K562 (cell line): ENCODE measurements around the gene HEY2. TPM values are rescaled to one million over a fixed set of nuclear protein-coding genes. Genes with fewer than 3 reads are reported as not detected.

Source experiments
- ATAC-seq: fragments of 200-7000 bp; cut with Tn5 transposase; 3 replicates; pipeline ENCODE4 v1.9.1; 2020; ENCODE audit warnings: moderate library complexity
- BruUV-seq: library from RNA; stranded (reverse); fragments of 400-500 nt; replicated peaks from 2 replicates; lab custom pipeline; 2021; lab: Mats Ljungman, UMichigan
- CTCF ChIA-PET: fragments of 300-600 bp; formaldehyde crosslinking; extraction: SDS; loops from one replicate; lab custom pipeline; 2021; ENCODE audit warnings: low intra/inter-chr PET ratio; lab: Yijun Ruan, JAX
- POLR2A ChIA-PET: fragments of 300-600, 350-650 bp; sonication (Branson Sonifier 250); formaldehyde crosslinking; extraction: SDS; loops from one replicate; lab custom pipeline; 2021; ENCODE audit warnings: antibody characterized with exemption, inconsistent platforms; lab: Yijun Ruan, JAX
- DNase-seq, 4 experiments: peaks; one replicate each; pipeline versions ENCODE4 v3.0.0 to v3.0.0-alpha.2; 2011 to 2018; ENCODE audit warnings: low spot score in 3 of 4, mixed read lengths in 3 of 4; ENCODE audit errors: extremely low read depth in 1 of 4
- FAIRE-seq: peaks from 2 replicates; lab custom pipeline; 2011; peaks lifted over from hg19 to GRCh38; lab: Jason Lieb, UNC
- H2AFZ ChIP-seq: 2 replicates; pipeline ENCODE4 v1.6.0; 2011; ENCODE audit warnings: low read depth, low read length, control low read depth, inconsistent platforms
- H3K27ac ChIP-seq: fragments of 200-600 bp; 3 replicates; pipeline ENCODE4 v1.8.0; 2011; ENCODE audit warnings: low read depth, mild to moderate bottlenecking, control low read depth, inconsistent platforms, low read length, moderate library complexity, mixed read lengths; ENCODE audit errors: extremely low read depth
- H3K27me3 ChIP-seq, 2 experiments: fragments of 300-600 bp in 1 of 2; 2 replicates in 1 of 2; 3 replicates in 1 of 2; pipeline versions ENCODE4 v1.6.0 to v1.8.0; 2011; ENCODE audit warnings: inconsistent platforms in 2 of 2, low read length in 2 of 2, mild to moderate bottlenecking in 1 of 2, mixed read lengths in 1 of 2, moderate library complexity in 1 of 2; ENCODE audit not compliant: control insufficient read depth in 2 of 2, insufficient read depth in 2 of 2
- H3K36me3 ChIP-seq: fragments of 300-600 bp; 3 replicates; pipeline ENCODE4 v1.8.0; 2011; ENCODE audit warnings: mild to moderate bottlenecking, low read length, inconsistent platforms; ENCODE audit not compliant: control insufficient read depth, insufficient read depth
- H3K4me1 ChIP-seq, 2 experiments: fragments of 200-600 bp in 1 of 2; replicated peaks in 1 of 2; 2 replicates in 1 of 2; 3 replicates in 1 of 2; pipeline versions ENCODE4 v1.5.1 to v1.8.0; 2011; ENCODE audit warnings: inconsistent platforms in 2 of 2, low read length in 2 of 2, mild to moderate bottlenecking in 1 of 2, mixed read lengths in 1 of 2, moderate library complexity in 1 of 2; ENCODE audit not compliant: control insufficient read depth in 2 of 2, insufficient read depth in 2 of 2
- H3K4me2 ChIP-seq: 2 replicates; pipeline ENCODE4 v1.6.1; 2011; ENCODE audit warnings: low read length, control low read depth, inconsistent platforms, mixed read lengths; ENCODE audit not compliant: insufficient read depth
- H3K4me3 ChIP-seq: fragments of 200-600 bp; sonication (generic), shearing (Covaris generic); 2 replicates; pipeline ENCODE4 v1.5.1; 2016; ENCODE audit warnings: control low read depth, inconsistent platforms
- H3K79me2 ChIP-seq: fragments of 200-600 bp; 3 replicates; pipeline ENCODE4 v1.8.0; 2011; ENCODE audit warnings: low read length, inconsistent platforms; ENCODE audit not compliant: control insufficient read depth, insufficient read depth
- H3K9ac ChIP-seq, 2 experiments: 2 replicates each; pipeline versions ENCODE4 v1.6.0 to v1.6.1; 2011; ENCODE audit warnings: low read depth in 2 of 2, low read length in 2 of 2, control low read depth in 1 of 2, inconsistent platforms in 1 of 2, mild to moderate bottlenecking in 1 of 2, mixed read lengths in 1 of 2; ENCODE audit not compliant: insufficient read depth in 1 of 2
- H3K9me1 ChIP-seq: one replicate; pipeline ENCODE4 v1.6.0; 2011; ENCODE audit warnings: inconsistent platforms, mild to moderate bottlenecking, low read length, moderate library complexity; ENCODE audit not compliant: control insufficient read depth, insufficient read depth
- H3K9me3 ChIP-seq: replicated peaks from 2 replicates; pipeline ENCODE4 v1.5.1; 2011; ENCODE audit warnings: low read depth, low read length, inconsistent platforms; ENCODE audit not compliant: control insufficient read depth, insufficient read depth
- H4K20me1 ChIP-seq: replicated peaks from 2 replicates; pipeline ENCODE4 v1.6.1; 2011; ENCODE audit warnings: low read length, inconsistent platforms, mixed read lengths; ENCODE audit not compliant: control insufficient read depth, insufficient read depth
- ETV1 ChIP-seq: fragments of 450-650 bp; conservative IDR thresholded peaks from 2 replicates; pipeline ENCODE4 v1.6.1; 2016; ENCODE audit warnings: missing genetic modification characterization, control low read depth, low read depth, missing compliant biosample characterization
- KAT8 ChIP-seq: fragments of 450-650 bp; IDR thresholded peaks from 2 replicates; pipeline ENCODE4 v1.6.1; 2016; ENCODE audit warnings: low read depth, mild to moderate bottlenecking
- MTA1 ChIP-seq: fragments of 450-650 bp; IDR thresholded peaks from 2 replicates; pipeline ENCODE4 v1.6.1; 2017; ENCODE audit warnings: borderline replicate concordance
- RBM14 ChIP-seq: fragments of 200-400 bp; formaldehyde crosslinking; IDR thresholded peaks from 2 replicates; pipeline ENCODE4 v1.6.1; 2018; ENCODE audit warnings: low read depth, mild to moderate bottlenecking, low read length, moderate library complexity, borderline replicate concordance; ENCODE audit not compliant: insufficient read depth
- SMAD2 ChIP-seq: fragments of 150-350 bp; IDR thresholded peaks from 2 replicates; pipeline ENCODE4 v1.6.1; 2014; ENCODE audit warnings: low read depth, mild to moderate bottlenecking, low read length
- YY1 ChIP-seq, 3 experiments: IDR thresholded peaks; 2 replicates each; pipeline ENCODE4 v1.6.1; 2011; ENCODE audit warnings: low read length in 2 of 3, mild to moderate bottlenecking in 2 of 3, moderate library complexity in 2 of 3, borderline replicate concordance in 1 of 3, control low read depth in 1 of 3, low read depth in 1 of 3; ENCODE audit not compliant: insufficient read depth in 3 of 3, insufficient replicate concordance in 2 of 3, control insufficient read depth in 1 of 3, insufficient read length in 1 of 3; ENCODE audit errors: extremely low read depth in 1 of 3
- WGBS: fragments of 100-300 bp; shearing (Covaris generic); methylation state at CpG from one replicate; pipeline ENCODE4 v1.1.6; 2016; ENCODE audit warnings: low coverage, mixed read lengths; ENCODE audit not compliant: insufficient coverage; ENCODE audit errors: missing lambda C conversion rate; 5-methylcytosine and 5-hydroxymethylcytosine counted together
- in situ Hi-C: fragments of 300-500 bp; cut with MboI; formaldehyde crosslinking; loops from 4 replicates; pipeline ENCODE4 v1.15.0; 2018; ENCODE audit warnings: inconsistent platforms, mixed read lengths
- intact Hi-C: fragments of 100-400 bp; cut with micrococcal nuclease; formaldehyde crosslinking; loops from 2 replicates; pipeline ENCODE4 v1.14.2; 2022
- polyA plus RNA-seq, 8 experiments: library from polyadenylated mRNA; depleted of rRNA in 4 of 8; stranded (reverse) in 5 of 8; unstranded in 3 of 8; fragments of >200 nt; fragmentation: Nextera tagmentation in 2 of 8; fragmentation: Illumina TruSeq in 1 of 8; extraction: Ambion mirVana in 2 of 8; extraction: Trizol in 1 of 8; gene quantifications; 2 replicates each; pipeline versions ENCODE4 v1.2.1 to v1.2.3, GENCODE V29; 2011 to 2014; ENCODE audit warnings: inconsistent platforms in 1 of 8, missing spikeins in 1 of 8
- total RNA-seq, 7 experiments: library from RNA; depleted of rRNA in 6 of 7; stranded (reverse); fragments of >200 nt in 6 of 7; fragmentation: Illumina TruSeq in 2 of 7; extraction: Trizol in 2 of 7; gene quantifications; 2 replicates each; pipeline versions ENCODE4 v1.2.1 to v1.2.3, GENCODE V29; 2011 to 2021; ENCODE audit warnings: low replicate concordance in 1 of 7
- TF ChIP-seq, protein P1 (sequence below): fragments of 450-650 bp; formaldehyde crosslinking; IDR thresholded peaks from 2 replicates; pipeline ENCODE4 v1.4.0; 2020; ENCODE audit warnings: mild to moderate bottlenecking, mixed read lengths

HEY2 gene
- total and polyA plus RNA-seq, 9 of the 15 experiments (the other 6 are each of a cell fraction or from before 2014, with no cell fraction given) = 0.03 to 0.07 (median 0.06) TPM; not detected in 5

- Histone ChIP-seq H3K4me2 (no peak overlapping the region), H3K4me3 (no peak overlapping the region), H3K9me1 (no peaks in the 10 kb centered on the region), H3K36me3 (no peaks in the 10 kb centered on the region), H3K4me1 (peaks cover 4% of the 10 kb centered on the region in 2 experiments; a peak in 3 of 5 replicates), H2AFZ (no peak overlapping the region), H4K20me1 (no peaks in the 10 kb centered on the region), H3K9ac (no peak overlapping the region), H3K27me3 (no peaks in the 10 kb centered on the region), H3K9me3 (0 out of 2 replicates have a peak, but pooled peaks cover 2% of the 10 kb centered on the region), H3K27ac (no peak overlapping the region), H3K79me2 (no peaks in the 10 kb centered on the region)
- no peak for DNase-seq
- ChIA-PET POLR2A (no interaction called here), CTCF (no interaction called here)
- no peak for ATAC-seq
- TF ChIP-seq RBM14 = no peak
- TF ChIP-seq MTA1 = no peak
- no peak for TF ChIP-seq SMAD2
- TF ChIP-seq, protein P1, sequence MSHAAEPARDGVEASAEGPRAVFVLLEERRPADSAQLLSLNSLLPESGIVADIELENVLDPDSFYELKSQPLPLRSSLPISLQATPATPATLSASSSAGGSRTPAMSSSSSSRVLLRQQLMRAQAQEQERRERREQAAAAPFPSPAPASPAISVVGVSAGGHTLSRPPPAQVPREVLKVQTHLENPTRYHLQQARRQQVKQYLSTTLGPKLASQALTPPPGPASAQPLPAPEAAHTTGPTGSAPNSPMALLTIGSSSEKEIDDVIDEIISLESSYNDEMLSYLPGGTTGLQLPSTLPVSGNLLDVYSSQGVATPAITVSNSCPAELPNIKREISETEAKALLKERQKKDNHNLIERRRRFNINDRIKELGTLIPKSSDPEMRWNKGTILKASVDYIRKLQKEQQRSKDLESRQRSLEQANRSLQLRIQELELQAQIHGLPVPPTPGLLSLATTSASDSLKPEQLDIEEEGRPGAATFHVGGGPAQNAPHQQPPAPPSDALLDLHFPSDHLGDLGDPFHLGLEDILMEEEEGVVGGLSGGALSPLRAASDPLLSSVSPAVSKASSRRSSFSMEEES (CRISPR knock-in tag) = no peak
- no peak for TF ChIP-seq YY1 (IDR thresholded peaks at IDR 0.05; ENCODE audit: borderline replicate concordance in 1 of 3, control insufficient read depth in 1 of 3, extremely low read depth in 1 of 3, insufficient read depth in 3 of 3, insufficient read length in 1 of 3, insufficient replicate concordance in 2 of 3, low read depth in 1 of 3, low read length in 2 of 3)
- TF ChIP-seq ETV1 = no peak
- TF ChIP-seq KAT8 = no peak
- 72% methylated on average over 4 of the region's 4 CpGs for WGBS
- intact Hi-C loops (no loop called here), in situ Hi-C loops (loop anchor here (25.0 kb wide), 1 partner anchor 611 kb away; the partner anchor contains the start of gene TPD52L1)
- no peak for FAIRE-seq
- BruUV-seq = no TSS peak
Observed at GRCh38 chr6:125773387-125774341, 24.2 kb downstream of the HEY2 start.
